ENCODE measurements around the gene MTHFD1L.

Gene MTHFD1L

DNA sequence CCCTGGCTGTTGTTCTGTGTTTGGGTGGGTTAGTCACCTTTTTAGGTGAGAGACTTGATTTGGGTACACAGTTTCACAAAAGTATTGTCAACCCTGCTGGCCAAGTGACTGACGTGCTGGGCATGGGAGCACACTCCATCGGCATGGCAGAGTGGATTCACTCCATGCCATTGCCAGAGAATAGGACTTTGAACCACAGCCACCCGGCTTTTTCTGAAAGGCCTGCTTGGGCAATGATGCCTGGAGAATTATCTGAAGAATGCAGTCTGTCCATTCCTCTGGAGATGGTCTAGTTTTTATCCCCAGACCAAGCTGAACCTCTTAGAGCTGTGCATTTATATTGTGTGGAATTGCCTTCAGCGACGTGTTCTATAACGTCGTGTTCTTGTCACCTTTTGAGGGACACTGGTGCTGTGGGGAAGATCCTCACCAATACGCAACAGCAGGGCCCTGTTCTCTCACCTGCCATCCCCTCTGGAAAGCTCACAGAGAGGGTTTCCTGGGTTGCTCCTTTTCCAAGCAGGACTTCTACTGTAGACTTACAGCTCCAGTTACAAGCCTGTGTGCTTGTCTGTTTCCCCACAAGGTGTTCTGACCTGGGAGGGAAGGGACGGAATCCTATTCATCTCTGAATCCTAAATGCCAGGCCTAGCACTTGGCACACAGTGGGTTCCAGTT is 190.9 kb downstream of the MTHFD1L start:
- in situ Hi-C loops (cut with HindIII; ENCODE audit: low sequenced_read_pairs): no loop called here

DNA sequence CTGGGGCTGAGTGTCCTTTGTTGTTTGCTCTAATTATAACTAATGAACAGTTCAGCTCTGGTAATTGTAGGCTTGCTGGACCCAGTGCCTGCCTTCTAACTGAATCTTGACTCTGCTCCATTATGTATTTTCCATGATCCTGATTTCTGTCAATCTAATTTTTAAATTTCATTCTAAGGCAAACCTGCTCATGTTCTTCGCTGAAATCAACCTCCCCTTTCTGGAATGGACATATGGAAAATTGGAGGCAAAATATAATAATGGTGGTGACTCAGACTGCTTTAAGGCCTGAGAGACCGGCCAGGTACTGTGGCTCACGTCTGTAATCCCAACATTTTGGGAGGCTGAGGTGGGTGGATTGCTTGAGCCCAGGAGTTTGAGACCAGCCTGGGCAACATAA is 191.6 kb downstream of the MTHFD1L start:
- in situ Hi-C loops (cut with HindIII; ENCODE audit: low sequenced_read_pairs): no loop called here
- TF ChIP-seq, protein P1, sequence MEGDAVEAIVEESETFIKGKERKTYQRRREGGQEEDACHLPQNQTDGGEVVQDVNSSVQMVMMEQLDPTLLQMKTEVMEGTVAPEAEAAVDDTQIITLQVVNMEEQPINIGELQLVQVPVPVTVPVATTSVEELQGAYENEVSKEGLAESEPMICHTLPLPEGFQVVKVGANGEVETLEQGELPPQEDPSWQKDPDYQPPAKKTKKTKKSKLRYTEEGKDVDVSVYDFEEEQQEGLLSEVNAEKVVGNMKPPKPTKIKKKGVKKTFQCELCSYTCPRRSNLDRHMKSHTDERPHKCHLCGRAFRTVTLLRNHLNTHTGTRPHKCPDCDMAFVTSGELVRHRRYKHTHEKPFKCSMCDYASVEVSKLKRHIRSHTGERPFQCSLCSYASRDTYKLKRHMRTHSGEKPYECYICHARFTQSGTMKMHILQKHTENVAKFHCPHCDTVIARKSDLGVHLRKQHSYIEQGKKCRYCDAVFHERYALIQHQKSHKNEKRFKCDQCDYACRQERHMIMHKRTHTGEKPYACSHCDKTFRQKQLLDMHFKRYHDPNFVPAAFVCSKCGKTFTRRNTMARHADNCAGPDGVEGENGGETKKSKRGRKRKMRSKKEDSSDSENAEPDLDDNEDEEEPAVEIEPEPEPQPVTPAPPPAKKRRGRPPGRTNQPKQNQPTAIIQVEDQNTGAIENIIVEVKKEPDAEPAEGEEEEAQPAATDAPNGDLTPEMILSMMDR (IDR thresholded peaks at IDR 0.05; ENCODE audit: low read depth, low read length): no peak
- no peak for DNase-seq (ENCODE audit: low read depth, low spot score)
- H3K4me3 ChIP-seq (ENCODE audit: low read depth, low read length): no peak overlapping the region

More for the DNA sequence above, 190.9 kb downstream of the MTHFD1L start:
- TF ChIP-seq, protein P1 (IDR thresholded peaks at IDR 0.05; ENCODE audit: low read depth, low read length): no peak
- no peak overlapping the region for H3K4me3 ChIP-seq (ENCODE audit: low read depth, low read length)
- DNase-seq (ENCODE audit: low read depth, low spot score): no peak

DNA sequence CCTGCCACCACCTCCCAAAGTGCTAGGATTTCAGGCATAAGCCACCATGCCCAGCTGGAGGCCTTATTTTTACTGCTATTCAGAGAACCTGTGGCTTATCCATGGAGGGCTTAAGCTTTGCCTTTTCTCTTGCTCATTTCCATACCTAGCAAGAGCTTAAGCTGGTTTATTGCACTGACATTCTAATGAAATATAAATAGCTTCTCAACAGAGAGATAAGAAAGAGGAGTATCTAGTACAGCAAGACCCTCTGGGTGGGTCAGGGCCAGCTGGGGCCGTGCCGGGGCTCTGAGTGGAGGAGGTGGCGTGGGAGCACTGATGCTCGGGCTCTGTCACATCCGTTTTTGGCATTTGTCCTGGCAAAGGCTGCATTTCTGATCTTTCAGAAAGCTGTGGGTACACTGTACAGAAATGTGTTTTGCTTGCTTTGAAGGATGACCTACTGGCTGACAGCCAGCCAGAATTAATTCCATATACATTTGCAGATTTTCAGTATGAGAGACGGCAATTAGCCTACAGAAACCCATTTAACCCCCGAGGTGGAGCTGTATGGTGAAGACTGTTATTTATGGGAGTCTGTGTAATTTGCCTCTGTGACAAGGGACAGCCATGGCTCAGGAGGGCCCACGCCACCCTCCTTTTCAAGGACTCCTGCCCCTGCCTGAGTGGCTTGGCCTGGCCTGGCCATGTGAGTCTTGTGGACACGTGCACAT is 192.7 kb downstream of the MTHFD1L start:
- in situ Hi-C loops (cut with HindIII; ENCODE audit: low sequenced_read_pairs): no loop called here
- peak; percentile 36 for DNase-seq (ENCODE audit: low read depth, low spot score)
- H3K4me3 ChIP-seq (ENCODE audit: low read depth, low read length): no peak overlapping the region
- TF ChIP-seq, protein P1 (IDR thresholded peaks at IDR 0.05; ENCODE audit: low read depth, low read length): no peak

DNA sequence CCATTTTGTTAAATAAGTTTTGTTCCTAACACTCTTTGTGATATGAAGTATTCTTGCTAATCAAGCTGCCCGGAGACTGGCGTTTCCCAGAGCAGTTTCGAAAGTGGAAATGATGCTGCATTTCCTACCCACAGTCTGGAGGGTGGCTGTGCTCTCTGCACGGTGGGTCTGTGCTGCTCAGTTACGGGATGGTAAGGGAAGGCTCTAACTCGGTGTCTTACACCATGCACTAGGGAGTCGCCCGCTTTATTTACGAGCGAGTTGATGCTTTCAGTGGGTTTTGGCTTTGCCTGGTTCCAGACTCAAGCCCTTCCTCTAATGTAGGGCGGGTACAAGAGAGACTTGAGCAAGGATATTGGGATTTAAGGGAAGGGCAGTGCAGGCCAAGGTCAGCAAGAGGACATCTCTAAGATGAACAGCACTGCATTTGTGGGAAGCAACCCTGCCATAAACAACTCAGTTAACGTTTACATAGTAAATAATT is 194.2 kb downstream of the MTHFD1L start:
- DNase-seq (ENCODE audit: low read depth, low spot score): peak; percentile 31
- in situ Hi-C loops (cut with HindIII; ENCODE audit: low sequenced_read_pairs): no loop called here
- TF ChIP-seq, protein P1 (IDR thresholded peaks at IDR 0.05; ENCODE audit: low read depth, low read length): no peak
- no peak overlapping the region for H3K4me3 ChIP-seq (ENCODE audit: low read depth, low read length)

DNA sequence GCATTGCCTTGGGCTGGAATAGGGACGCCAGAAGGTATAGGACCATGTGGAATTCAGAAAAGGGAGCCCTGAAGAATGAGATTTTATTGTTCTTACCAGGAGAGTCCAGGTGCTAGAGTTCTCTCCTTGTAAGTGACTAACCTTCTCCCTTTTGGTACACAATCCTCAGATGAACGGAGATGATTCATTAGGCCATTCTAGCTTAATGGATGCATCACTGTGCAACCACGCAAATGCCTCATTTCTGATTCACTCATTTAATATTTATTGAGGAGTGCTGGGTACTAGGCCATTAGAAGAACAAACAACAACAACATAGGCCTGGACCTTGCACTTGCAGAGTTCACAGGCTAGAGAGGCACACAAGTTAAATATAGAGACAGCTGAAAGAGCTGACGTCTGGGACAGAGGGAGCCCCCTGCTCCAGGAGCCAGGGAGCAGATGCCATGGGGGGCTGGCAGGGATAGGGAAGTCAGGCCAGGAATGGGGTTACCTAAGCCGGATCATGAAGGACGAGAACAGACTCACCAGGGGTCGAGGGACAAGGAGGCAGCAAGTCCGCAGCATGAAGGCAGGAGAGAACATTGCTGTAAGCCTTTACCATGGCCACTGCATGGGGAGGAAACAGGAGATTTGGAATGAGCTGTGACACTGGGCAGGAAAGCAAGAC is 194.7 kb downstream of the MTHFD1L start:
- TF ChIP-seq, protein P1 (IDR thresholded peaks at IDR 0.05; ENCODE audit: low read depth, low read length): no peak
- in situ Hi-C loops (cut with HindIII; ENCODE audit: low sequenced_read_pairs): no loop called here
- H3K4me3 ChIP-seq (ENCODE audit: low read depth, low read length): no peak overlapping the region
- peak; percentile 92 for DNase-seq (ENCODE audit: low read depth, low spot score)

DNA sequence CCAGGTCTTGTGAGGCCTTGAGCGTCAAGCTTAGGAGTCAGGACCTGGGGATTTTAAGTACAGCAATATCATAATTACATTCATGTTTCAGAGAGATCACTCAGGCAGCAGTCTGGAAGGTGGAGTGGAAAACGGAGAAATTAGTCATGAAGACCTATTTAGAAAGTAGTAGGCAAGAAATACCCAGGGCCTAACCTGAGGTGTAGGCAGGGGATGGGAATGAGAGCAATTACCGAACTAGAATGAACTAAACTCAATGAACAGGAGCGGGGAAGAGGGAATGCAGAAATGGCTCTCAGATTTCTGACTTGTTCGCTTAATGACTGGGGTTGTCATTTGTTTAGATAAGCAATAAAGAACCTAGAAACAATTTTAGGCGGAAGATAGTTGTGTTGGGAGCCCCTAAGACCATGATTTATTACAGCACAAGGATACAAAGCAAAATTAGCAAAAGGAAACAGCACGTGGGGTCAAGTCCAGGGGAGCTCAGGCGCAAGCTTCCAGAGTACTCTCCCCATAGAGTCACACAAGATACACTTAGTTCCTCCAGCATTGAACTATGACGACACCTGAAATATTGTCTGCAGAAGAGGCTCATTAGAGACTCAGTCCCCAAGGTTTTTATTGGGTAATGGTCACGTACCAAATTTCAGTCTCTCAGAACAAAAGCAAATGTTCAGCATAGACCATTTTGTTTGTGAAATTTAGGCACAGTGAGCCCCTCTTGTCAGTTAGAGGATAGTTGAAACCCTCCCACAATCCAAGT is 195.4 kb downstream of the MTHFD1L start:
- TF ChIP-seq, protein P1 (IDR thresholded peaks at IDR 0.05; ENCODE audit: low read depth, low read length): no peak
- in situ Hi-C loops (cut with HindIII; ENCODE audit: low sequenced_read_pairs): no loop called here
- DNase-seq (ENCODE audit: low read depth, low spot score): peak; percentile 32
- H3K4me3 ChIP-seq (ENCODE audit: low read depth, low read length): no peak overlapping the region

All from astrocyte of the spinal cord (primary cell).